Measurements from ENCODE around the gene CAPN10.

The CAPN10 gene

DNA sequence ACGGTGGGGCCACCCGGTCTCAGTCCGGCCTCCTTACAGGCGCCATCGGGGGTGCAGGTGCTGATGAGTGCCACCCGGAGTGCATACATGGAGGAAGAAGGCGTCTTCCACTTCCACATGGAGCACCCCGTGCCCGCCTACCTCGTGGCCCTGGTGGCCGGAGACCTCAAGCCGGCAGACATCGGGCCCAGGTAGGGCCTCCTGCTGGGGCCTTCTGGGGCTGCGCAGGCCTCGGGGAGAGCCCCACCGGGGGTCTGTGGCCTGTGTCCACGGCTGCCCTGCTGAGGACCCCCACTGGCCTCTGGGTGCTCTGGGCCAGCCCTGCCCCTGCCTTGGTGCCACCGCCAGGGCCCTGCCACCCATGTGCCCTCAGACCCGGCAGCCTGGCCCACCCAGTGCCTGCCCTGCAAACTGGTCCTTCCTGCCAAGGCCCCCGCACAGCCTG is 13.4 kb upstream of the CAPN10 start:
- intact Hi-C loops (cut with DNase I; ENCODE audit: low total_unique reads): no loop called here
- no peak overlapping the region for H3K27ac ChIP-seq
- no peaks in the 10 kb centered on the region for H3K9me3 ChIP-seq
- TF ChIP-seq, protein P1, sequence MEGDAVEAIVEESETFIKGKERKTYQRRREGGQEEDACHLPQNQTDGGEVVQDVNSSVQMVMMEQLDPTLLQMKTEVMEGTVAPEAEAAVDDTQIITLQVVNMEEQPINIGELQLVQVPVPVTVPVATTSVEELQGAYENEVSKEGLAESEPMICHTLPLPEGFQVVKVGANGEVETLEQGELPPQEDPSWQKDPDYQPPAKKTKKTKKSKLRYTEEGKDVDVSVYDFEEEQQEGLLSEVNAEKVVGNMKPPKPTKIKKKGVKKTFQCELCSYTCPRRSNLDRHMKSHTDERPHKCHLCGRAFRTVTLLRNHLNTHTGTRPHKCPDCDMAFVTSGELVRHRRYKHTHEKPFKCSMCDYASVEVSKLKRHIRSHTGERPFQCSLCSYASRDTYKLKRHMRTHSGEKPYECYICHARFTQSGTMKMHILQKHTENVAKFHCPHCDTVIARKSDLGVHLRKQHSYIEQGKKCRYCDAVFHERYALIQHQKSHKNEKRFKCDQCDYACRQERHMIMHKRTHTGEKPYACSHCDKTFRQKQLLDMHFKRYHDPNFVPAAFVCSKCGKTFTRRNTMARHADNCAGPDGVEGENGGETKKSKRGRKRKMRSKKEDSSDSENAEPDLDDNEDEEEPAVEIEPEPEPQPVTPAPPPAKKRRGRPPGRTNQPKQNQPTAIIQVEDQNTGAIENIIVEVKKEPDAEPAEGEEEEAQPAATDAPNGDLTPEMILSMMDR (IDR thresholded peaks at IDR 0.05): no peak
- DNase-seq: no peak
- no peaks in the 10 kb centered on the region for H3K27me3 ChIP-seq
- peaks cover 21 to 71% (median 53%) of the 10 kb centered on the region in 3 donors for H3K36me3 ChIP-seq
- peaks cover 0 to 30% (median 21%) of the 10 kb centered on the region in 4 donors for H3K4me1 ChIP-seq
- H3K4me3 ChIP-seq: no peak overlapping the region

- H3K36me3 ChIP-seq: peaks cover 21 to 78% (median 54%) of the 10 kb centered on the region in 3 donors
- no peak for DNase-seq
- H3K27ac ChIP-seq: no peak overlapping the region
- H3K4me3 ChIP-seq: no peak overlapping the region
- no peaks in the 10 kb centered on the region for H3K27me3 ChIP-seq
- intact Hi-C loops (cut with DNase I; ENCODE audit: low total_unique reads): no loop called here
- TF ChIP-seq, protein P1 (IDR thresholded peaks at IDR 0.05): no peak
- peaks cover 0 to 32% (median 21%) of the 10 kb centered on the region in 4 donors for H3K4me1 ChIP-seq
- H3K9me3 ChIP-seq: no peaks in the 10 kb centered on the region
These were observed 12.8 kb upstream of the CAPN10 start for GRCh38 chr2:240573516-240574385.

DNA sequence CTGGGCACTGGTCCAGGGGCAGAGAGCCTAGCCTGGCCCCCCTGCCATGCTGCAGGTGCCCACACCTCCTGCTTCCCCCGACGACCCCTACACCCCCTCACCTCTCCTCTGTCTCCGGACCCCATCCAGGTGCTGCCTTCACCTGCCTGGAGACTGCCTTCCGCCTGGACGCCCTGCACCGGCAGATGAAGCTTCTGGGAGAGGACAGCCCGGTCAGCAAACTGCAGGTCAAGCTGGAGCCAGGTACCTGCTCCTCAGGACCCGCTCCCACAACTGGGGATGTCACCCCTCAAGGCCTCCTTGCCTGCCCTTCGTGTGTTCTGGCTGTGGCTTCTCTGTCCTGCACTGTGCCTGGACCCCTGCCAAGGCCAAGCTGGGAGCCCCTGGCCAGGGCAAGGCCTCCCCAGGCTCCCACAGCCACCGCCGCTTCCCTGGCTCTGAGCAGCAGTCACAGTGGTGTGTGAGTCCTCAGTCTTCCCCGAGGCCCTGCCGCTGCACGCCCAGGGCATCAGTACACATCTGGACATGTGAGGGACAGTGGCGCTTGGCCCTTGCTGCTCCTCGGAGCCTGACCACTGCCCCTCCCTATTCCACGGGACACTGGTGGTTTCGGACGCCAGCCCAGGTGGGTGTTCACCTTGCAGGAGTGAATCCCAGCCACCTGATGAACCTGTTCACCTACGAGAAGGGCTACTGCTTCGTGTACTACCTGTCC is 12.0 kb upstream of the CAPN10 start:
- H3K4me3 ChIP-seq: no peak overlapping the region
- H3K27me3 ChIP-seq: no peaks in the 10 kb centered on the region
- H3K9me3 ChIP-seq: no peaks in the 10 kb centered on the region
- TF ChIP-seq, protein P1 (IDR thresholded peaks at IDR 0.05): no peak
- intact Hi-C loops (cut with DNase I; ENCODE audit: low total_unique reads): no loop called here
- peaks cover 21 to 85% (median 54%) of the 10 kb centered on the region in 3 donors for H3K36me3 ChIP-seq
- peaks cover 0 to 31% (median 20%) of the 10 kb centered on the region in 4 donors for H3K4me1 ChIP-seq
- no peak for DNase-seq
- no peak overlapping the region for H3K27ac ChIP-seq

DNA sequence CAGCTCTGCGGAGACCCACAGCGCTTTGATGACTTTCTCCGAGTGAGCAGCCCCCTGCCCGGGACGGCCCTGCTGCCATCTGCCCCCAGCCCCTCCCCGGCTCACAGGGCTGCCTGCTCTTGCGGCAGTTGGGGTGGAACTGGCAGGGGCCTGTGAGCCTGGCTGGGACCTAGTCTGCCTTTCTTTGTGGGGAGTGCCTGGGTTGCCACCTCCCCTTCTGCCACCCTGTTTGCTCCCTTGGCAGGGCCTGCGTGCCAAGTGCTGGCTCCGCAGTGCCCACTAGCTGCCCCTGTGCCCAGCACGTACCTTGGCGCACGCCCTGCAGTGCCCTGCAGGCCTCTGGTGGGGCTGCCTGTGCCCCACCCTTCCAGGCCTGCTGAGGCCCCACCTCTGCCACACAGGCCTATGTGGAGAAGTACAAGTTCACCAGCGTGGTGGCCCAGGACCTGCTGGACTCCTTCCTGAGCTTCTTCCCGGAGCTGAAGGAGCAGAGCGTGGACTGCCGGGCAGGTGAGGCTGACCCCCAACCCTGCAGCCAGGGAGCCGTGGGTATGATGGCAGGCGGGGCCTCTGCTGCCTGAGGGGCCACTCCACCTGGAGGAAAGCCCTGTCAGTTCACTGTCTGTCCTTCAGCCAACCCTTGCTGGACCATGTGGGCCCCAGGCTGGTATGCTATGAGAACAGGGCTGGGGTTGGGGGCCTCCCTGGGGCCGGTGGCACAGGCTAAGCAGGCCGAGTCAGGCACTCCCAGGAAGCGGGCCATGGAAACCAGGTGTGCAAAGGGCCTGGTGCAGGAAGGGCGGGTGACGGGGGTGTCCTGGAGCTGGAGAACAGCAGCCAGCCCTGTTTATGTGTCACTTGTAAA is 11.2 kb upstream of the CAPN10 start:
- Histone ChIP-seq H3K36me3 (peaks cover 21 to 85% (median 54%) of the 10 kb centered on the region in 3 donors), H3K27ac (no peak overlapping the region), H3K4me3 (no peak overlapping the region), H3K27me3 (no peaks in the 10 kb centered on the region), H3K9me3 (no peaks in the 10 kb centered on the region), H3K4me1 (peaks cover 0 to 30% (median 18%) of the 10 kb centered on the region in 4 donors)
- intact Hi-C loops (cut with DNase I; ENCODE audit: low total_unique reads): no loop called here
- TF ChIP-seq, protein P1 (IDR thresholded peaks at IDR 0.05): no peak
- no peak for DNase-seq

- Histone ChIP-seq H3K27me3 (no peaks in the 10 kb centered on the region), H3K4me3 (no peak overlapping the region), H3K36me3 (peaks cover 21 to 82% (median 60%) of the 10 kb centered on the region in 3 donors), H3K4me1 (peaks cover 0 to 23% (median 12%) of the 10 kb centered on the region in 4 donors), H3K27ac (no peak overlapping the region), H3K9me3 (no peaks in the 10 kb centered on the region)
- TF ChIP-seq, protein P1 (IDR thresholded peaks at IDR 0.05): no peak
- DNase-seq: no peak
- intact Hi-C loops (cut with DNase I; ENCODE audit: low total_unique reads): no loop called here
These were observed 10.5 kb upstream of the CAPN10 start for GRCh38 chr2:240576036-240576435.

Measured in tibial artery (tissue), 4 donors.